Measurements from ENCODE around the gene ITGA6. TPM values are rescaled to one million over a fixed set of nuclear protein-coding genes. Genes with fewer than 3 reads are reported as not detected.
"Not testable (repeated sequence)": the region's sequence is repeated elsewhere in the genome, so short reads cannot be mapped to it uniquely, and the experiment has no call there.

The ITGA6 gene
- total and polyA plus RNA-seq, 2 experiments from 2014 or later: 32.9 to 124 TPM

DNA sequence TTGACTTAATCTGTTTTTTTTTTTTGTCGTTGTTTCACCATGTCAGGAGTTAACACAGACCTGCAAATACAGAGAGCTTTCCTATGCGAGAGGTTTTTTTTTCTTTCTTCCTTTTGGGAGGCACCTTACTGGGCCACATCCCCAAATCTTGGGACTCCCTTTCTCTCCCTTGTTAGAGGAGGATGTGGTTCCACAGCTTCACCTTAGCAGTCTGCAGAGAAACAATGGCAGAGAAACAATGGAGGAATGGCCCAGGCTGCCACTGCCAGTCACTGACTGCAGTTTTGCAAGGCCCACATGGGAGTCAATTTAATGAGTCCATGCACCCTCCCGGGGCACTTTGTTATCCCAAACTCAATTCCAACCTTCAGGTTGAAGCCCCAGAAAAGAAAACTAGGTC, 107.7 kb downstream of the ITGA6 start (continued):
- TF ChIP-seq ZNF462 (CRISPR knock-in tag; IDR thresholded peaks at IDR 0.05) (no peak), POLR2AphosphoS5 (IDR thresholded peaks at IDR 0.05; ENCODE audit: low read depth) (no peak), JUNB (IDR thresholded peaks at IDR 0.05; ENCODE audit: unreplicated experiment) (no peak), CREB1 (CRISPR knock-in tag; IDR thresholded peaks at IDR 0.05; ENCODE audit: low read depth) (no peak)

GRCh38 chr2:172537851-172538250, 110.5 kb downstream of the ITGA6 start:
- not testable (repeated sequence) for H3K27me3 ChIP-seq (ENCODE audit: insufficient read depth)
- peaks cover 80% of the 10 kb centered on the region for H3K36me3 Mint-ChIP-seq (ENCODE audit: low read depth)

GRCh38 chr2:172539767-172540166, 112.4 kb downstream of the ITGA6 start:
- no peaks in the 10 kb centered on the region for H3K27me3 ChIP-seq (ENCODE audit: insufficient read depth)
- H3F3A ChIP-seq (replicated peaks; ENCODE audit: low read depth): no peaks in the 10 kb centered on the region
- H3K27ac ChIP-seq (ENCODE audit: low read depth): no peak overlapping the region
- H3K4me2 ChIP-seq: no peak overlapping the region
- H3K27ac Mint-ChIP-seq: no peak overlapping the region
- no peaks in the 10 kb centered on the region for H3K79me2 ChIP-seq (replicated peaks; ENCODE audit: insufficient read depth)
- H3K4me3 ChIP-seq: no peak overlapping the region
- no peaks in the 10 kb centered on the region for H3K4me1 ChIP-seq (ENCODE audit: insufficient read depth)
- ATAC-seq: no peak
- no peak overlapping the region for H2AFZ ChIP-seq
- H3K9me3 Mint-ChIP-seq: peaks cover 92% of the 10 kb centered on the region
- no peaks in the 10 kb centered on the region; the same call in 1 of the 2 replicates for H3K9me2 ChIP-seq (ENCODE audit: insufficient read depth)
- H3K27me3 Mint-ChIP-seq (ENCODE audit: insufficient read depth, low read depth, poor library complexity): peaks cover 13% of the 10 kb centered on the region
- H3K36me3 Mint-ChIP-seq (ENCODE audit: low read depth): peaks cover 80% of the 10 kb centered on the region
- TF ChIP-seq ETS1 (IDR thresholded peaks at IDR 0.05) (no peak), NANOG (IDR thresholded peaks at IDR 0.05; ENCODE audit: borderline replicate concordance) (no peak), REST (IDR thresholded peaks at IDR 0.05; ENCODE audit: unreplicated experiment) (no peak), CREB1 (CRISPR knock-in tag; IDR thresholded peaks at IDR 0.05; ENCODE audit: low read depth) (no peak), ZNF331 (CRISPR knock-in tag; IDR thresholded peaks at IDR 0.05; ENCODE audit: low read depth) (no peak), ZNF114 (CRISPR knock-in tag; IDR thresholded peaks at IDR 0.05) (no peak)
- peak; percentile 49 for DNase-seq (ENCODE audit: low spot score)
- peaks cover 33% of the 10 kb centered on the region for H3K36me3 ChIP-seq (ENCODE audit: insufficient read depth)
- H3K4me1 Mint-ChIP-seq: no peaks in the 10 kb centered on the region; the same call in 2 of the 3 replicates
- no peak overlapping the region for H3K4me3 Mint-ChIP-seq
- H4K20me1 ChIP-seq (replicated peaks; ENCODE audit: insufficient read depth): no peaks in the 10 kb centered on the region

More at GRCh38 chr2:172537851-172538250, 110.5 kb downstream of the ITGA6 start:
- not testable (repeated sequence) for H2AFZ ChIP-seq; H3K4me2 ChIP-seq; H3K4me1 ChIP-seq (ENCODE audit: insufficient read depth); H3K27ac Mint-ChIP-seq; ATAC-seq; H3K9me2 ChIP-seq (ENCODE audit: insufficient read depth); H3K4me1 Mint-ChIP-seq; H3K27ac ChIP-seq (ENCODE audit: low read depth); DNase-seq (ENCODE audit: low spot score); H4K20me1 ChIP-seq (replicated peaks; ENCODE audit: insufficient read depth); H3K4me3 ChIP-seq; H3F3A ChIP-seq (replicated peaks; ENCODE audit: low read depth); H3K79me2 ChIP-seq (replicated peaks; ENCODE audit: insufficient read depth); H3K4me3 Mint-ChIP-seq
- peaks cover 91% of the 10 kb centered on the region for H3K9me3 Mint-ChIP-seq
- peaks cover 28% of the 10 kb centered on the region for H3K36me3 ChIP-seq (ENCODE audit: insufficient read depth)
- H3K27me3 Mint-ChIP-seq (ENCODE audit: insufficient read depth, low read depth, poor library complexity): peaks cover 14% of the 10 kb centered on the region

All from GM23338 (cell line).